Stromal cell of bone marrow (primary cell): ENCODE measurements around the gene NTSR1.
"Not testable (repeated sequence)": the region's sequence is repeated elsewhere in the genome, so short reads cannot be mapped to it uniquely, and the experiment has no call there.

Source experiments
- DNase-seq: peaks from one replicate; pipeline ENCODE4 v3.0.0-alpha.2; 2012; ENCODE audit warnings: low read depth

Gene NTSR1

DNA sequence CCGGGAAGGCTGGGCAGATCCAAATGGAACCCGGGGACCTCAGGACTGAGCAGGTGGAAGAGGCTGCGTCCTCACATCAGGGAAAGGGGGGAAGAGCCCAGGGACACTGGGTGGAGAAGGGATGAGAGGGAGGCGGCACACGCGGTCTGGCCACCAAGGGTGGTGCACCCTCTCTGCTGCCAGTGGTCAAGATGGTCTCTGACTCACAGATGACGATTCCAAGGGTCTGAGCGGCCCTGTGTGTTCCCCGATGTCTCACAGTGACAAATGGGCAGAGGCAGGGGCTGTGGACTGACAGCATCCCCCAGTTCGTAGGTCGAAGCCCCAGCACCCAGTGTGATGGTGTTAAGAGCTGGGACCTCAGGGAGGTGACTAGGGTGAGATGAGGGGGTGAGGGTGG lies 34.3 kb upstream of the NTSR1 start:
- DNase-seq: no peak

DNA sequence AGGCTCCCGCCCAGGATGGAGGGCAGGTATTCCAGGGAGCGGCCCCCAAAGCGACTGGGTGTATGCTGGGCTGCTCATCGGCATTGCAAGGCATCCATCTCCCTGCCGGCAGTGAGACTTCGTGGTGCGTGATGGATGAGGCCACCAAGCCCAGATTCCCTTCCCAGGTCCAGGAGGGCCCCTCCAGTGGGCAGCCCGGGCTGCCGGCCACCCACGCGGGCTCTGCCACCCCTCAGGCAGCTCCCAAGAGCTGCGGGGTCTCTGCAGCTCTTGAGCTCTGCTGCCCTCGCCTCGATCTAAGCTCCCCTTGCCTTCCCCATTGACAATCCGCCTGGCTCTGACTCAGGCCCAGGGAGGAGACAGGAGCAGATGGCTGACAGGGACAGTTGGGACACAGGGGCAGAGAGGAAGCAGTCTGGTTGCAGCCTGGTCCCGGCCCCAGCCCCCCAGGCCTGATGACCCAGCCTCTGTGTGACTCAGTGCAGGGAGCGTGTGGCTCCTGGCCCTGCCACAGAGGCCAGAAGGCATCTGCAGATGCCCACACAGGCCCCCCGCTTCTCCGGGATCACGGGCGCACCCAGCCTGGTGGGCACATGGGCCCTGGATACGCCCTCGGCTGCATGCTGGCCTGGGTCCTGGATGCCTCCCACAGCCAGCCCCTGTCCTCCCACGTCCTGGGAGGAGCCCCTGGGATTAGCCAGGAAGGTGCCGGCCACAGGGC lies 33.3 kb upstream of the NTSR1 start:
- no peak for DNase-seq

DNA sequence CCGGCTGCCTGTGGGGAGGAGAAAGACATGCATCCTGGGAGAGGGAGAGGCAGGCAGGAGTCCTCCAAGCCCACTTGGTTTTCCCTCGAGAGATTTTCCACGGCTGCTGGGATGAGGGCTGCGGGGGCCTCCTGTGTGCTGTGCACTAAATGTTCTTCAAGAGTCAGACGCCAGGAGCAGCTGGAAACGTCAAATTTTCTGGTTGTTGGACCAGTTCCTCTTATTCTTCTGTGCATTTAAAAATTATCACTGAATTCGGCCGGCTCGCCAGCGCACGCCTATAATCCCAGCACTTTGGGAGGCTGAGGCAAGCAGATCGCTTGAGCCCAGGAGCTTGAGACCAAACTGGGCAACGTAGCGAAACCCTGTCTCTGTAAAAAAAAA lies 32.8 kb upstream of the NTSR1 start:
- no peak for DNase-seq

DNA sequence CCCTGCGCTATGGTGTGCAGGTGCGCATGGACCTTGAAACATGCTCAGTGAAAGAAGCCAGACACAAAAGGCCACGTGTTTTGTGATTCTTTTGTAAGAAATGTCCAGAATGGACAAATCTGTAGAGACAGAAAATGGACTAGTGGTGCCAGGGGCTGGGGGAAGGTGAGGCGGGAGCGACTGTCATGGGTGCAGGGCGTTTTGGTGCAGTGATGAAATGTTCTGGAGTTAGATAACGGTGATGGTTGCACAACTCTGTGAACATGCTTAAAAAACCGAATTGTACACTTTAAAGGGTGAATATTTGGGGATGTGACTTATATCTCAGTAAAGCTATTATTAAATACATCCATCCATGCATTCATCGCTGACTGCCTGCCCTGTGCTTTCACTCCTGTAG lies 31.7 kb upstream of the NTSR1 start:
- no peak for DNase-seq

DNA sequence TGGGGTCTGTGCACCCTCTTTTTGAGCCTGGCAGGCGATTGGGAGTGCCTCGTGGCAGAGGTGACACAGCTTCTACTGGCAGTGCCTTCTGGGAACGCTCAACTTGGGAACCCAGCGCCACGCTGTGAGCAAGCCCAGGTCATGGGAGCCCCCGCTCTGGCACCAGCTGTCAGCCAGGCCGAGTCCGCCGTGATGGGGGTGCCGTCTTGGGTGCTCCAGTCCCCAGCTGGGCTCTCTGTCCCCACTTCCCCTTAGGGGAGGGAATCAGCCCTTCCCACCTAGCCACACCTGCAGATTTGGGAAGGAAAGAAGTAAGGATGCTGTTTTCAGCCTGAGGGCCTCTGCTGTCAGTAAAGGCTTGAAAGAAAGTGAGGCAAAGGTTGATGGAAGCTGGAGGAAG lies 31.0 kb upstream of the NTSR1 start:
- DNase-seq: no peak

DNA sequence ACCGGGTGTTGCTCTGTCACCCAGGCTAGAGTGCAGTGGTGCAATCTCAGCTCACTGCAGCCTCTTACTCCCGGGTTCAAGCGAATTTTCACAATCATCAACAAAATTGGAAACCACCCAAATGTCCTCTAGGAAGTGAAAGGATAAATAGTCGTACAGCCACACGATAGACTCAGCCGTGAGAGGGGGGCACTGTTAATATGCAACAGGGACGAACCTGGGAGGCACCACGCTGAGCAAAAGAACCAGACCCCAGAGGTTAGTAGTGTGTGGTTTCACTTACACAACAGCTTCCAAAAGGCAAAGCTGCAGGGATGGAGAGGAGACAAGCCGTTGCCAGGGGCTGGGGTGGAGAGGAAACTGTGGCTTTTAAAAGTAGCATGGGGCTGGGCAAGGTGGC lies 30.1 kb upstream of the NTSR1 start:
- DNase-seq: no peak

DNA sequence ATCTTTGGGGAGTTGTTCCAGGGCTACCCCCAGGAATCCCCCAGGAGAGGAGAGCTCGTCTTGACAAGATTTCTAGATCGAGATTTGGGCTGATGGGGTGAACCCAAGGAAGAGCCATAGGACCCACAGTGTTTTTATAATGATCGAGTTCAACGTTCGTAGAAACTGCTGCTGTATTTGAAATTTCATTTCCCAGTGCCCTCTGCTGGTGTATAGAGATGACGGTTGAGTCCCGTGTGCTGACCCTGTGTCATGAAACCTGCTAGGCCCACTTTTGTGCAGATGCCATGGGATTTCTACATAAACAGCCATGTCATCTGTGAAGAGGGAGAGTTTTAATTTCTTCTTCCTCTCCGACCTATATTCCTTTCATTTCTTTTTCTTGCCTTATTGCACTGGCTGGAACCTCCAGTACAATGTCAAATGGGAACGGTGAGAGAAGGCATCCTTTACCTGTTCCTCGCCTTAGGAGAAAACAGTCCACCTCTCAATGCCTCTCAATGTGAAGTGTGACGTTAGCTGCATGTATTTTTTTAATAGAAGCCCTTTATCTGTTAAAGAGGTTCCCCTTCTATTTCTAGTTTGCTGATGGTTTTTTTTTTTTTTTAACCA lies 28.6 kb upstream of the NTSR1 start:
- no peak for DNase-seq

DNA sequence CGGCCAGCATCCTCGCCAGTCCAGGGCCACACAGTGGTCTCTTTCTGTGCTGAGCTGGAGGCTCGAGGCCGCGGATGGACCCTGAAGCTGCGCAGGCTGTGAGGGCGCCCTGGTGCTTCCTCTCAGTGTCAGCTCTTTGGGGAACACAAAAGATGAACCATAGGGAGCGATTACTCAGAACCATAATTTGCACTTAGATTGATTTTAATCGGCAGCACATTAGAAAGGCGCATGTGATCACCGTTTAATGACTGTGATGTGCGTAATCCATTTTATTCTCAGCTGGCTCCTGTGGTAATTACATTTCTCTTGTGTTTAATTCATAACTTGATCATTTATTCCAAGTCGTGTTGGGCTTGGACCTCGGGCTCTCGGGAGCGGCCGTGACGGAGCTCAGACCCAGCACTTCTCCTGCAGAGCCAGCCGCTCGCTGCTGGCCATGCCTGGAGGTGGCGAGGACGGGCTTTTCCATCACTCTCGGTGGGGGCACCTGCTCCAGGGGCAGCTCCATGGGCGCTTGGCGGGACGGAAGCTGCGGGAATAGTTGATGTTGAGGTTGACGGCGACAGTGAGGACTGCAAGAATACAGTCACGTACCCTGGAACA lies 25.6 kb upstream of the NTSR1 start:
- DNase-seq: no peak

DNA sequence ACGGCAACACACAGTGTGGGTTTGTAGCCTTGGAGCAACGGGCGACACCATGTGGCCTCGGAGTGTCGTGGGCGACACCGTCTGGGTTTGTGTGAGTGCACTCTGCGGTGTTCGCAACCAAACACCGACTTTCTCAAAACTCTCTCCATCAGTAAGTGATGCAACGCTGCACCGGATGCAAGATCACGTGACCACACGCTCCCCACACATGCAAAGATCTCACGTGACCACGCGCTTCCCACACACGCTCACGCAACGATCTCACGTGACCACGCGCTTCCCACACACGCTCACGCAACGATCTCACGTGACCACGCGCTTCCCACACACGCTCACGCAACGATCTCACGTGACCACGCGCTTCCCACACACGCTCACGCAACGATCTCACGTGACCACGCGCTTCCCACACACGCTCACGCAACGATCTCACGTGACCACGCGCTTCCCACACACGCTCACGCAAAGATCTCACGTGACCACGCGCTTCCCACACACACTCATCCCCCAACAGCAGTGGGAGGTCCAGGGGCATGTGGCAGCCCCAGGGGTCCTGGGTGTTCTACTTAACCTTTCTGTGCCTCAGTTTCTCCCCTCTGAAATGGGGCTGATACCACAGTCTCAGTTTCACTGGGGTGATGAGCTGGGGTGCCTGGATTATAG lies 24.8 kb upstream of the NTSR1 start:
- not testable (repeated sequence) for DNase-seq

DNA sequence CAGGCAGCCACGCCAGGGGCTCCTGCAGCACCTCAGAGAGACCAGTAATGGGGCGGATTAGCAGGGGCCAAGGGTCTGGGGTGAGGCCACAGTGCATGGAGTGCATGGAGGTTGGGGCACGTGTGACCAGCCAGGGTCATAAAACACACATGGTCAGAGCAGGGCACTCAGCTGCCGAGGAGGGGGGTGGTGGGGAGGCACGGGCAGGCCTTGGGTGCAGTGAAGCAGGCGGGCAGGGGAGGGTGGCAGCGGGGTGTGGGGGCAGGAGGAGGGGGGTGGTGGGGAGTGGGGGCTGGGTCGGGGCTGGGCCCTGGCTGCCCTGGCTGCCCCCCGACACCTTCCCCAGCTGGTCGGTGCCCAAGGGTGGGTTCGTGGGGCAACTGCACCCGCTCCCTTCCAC lies 23.7 kb upstream of the NTSR1 start:
- DNase-seq: no peak

DNA sequence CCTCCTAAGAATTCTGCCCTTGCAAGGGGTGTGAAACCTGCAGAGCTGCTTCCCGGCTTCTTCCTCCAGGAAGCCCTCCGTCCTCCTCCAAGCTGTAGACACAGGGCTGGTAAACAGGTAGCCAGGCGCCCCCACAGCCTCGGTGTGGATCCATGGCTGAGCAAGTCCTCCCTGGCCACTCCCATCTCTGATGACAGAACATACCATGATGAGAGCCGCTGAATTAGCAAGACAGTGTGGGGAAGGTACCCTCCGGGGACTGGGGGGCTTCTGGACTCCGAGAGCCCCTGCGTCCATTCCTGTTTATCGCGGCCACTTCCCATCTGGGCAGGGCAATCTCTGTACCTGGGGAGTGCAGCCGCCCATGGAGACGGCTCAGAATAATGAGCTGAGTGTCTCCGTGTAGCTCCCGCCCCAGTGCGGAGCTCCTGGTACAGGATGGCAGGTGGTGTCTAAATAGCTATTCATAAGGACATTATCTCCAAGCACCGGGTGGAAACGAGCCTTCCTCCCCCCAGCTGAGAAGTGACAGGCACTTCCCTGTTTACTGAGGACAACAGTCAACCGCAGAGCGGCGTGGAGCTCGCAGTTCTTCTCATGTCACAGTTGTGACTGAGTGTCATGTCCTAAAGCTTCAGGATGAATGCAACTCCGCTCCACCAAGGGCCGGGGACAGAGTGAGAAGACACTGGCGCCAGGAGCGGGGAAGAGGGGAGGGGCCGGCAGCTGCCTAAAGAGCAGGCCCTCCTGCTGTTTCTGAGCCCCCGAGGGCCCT lies 22.7 kb upstream of the NTSR1 start:
- DNase-seq: no peak

DNA sequence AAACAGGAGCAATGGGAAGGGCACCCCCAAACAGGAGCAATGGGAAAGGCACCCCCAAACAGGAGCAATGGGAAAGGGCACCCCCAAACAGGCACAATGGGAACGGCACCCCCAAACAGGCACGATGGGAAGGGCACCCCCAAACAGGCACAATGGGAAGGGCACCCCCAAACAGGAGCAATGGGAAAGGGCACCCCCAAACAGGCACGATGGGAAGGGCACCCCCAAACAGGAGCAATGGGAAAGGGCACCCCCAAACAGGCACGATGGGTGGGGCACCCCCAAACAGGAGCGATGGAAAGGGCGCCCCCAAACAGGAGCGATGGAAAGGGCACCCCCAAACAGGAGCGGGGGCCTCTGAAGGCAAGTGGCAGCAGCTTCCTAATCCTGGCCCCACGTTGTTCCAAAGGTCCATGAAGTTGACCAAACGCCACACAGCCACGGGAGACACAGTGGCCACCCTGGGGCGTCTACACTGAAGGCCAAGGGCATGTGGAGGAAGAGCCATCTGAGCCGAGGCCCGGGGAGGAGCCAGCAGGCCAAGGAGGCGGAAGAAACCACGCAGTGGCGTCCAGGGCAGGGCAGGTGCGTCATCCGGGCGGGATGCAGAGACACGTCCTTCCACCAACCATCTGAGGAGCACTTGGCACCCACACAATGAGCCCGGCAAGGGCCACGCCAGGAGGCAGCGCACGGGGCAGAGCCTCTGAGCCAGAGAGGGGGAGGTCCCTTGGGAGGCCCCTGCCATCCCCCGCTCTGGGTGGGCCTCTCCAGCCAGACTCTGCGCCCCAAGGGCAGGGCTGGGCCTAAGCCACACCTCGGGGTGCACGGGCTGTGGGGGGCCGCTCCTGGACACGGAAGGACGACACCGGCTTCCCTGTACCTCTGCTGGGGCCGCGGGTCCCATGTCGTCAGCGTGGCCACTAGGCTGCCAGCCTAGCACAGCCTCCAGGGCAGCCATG lies 21.5 kb upstream of the NTSR1 start:
- DNase-seq: no peak

DNA sequence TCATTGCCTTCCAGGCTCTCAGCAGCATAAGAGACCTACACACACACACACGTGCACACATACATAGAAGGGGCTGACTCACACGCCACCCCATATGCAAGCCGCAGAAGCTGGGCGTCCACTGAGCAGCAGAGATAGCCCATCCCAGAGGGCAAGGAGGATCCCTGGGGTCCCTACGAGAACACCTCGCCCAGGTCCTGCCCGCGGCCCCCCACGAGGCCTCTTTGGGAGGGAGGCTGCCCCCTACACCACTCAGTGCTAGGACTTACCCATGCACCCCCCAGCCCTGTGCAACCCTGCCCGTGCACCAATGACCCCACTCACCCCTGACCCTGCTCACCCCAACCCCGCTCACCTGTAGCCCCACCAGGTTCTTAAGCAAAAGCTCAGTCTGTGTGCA lies 20.6 kb upstream of the NTSR1 start:
- DNase-seq: no peak

DNA sequence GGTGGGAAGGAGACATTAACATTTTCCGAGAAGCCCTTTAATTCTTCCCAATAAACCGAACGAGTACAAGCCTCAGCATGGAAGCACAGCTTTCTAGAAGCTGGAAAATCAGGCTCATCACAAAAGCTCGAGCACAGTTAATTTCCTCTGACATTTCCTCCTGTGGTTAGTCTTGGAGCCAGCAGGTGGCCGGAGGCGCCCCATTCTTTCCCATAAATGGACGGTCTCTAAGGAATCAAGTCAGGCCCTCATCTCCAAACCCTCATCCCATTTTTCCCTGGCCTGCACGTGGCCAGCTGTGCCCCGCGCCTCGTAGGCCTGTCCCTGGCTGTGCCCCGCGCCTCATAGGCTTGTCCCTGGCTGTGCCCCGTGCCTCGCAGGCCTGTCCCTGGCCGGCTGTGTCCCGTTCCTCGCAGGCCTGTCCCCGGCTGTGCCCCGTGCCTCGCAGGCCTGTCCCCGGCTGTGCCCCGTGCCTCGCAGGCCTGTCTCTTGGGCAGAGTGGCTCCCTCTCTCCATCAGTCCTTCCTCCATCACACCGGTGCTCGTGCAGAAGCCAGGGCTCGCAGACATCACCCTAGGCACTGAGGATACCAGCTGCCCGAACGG lies 19.7 kb upstream of the NTSR1 start:
- DNase-seq: no peak

DNA sequence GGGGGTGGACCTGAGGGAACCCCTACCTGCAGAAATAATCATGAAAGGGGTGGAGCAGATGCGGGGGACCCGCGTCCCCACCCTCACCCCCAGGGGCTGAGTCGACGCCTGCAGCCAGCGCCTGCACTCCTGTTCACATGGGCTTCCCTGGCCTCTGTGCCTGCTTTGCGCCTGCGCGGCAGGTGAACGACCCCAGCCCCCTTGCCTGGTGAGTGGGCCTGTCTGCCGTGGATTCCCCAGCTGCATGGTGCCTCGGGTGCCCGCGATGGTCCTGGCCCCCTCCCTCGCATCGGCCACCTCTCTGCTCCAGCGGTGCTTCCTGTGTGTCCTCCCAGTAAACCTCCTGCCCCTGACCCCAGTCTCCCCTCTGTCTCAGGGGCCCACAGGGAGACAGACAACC lies 18.8 kb upstream of the NTSR1 start:
- DNase-seq: no peak

DNA sequence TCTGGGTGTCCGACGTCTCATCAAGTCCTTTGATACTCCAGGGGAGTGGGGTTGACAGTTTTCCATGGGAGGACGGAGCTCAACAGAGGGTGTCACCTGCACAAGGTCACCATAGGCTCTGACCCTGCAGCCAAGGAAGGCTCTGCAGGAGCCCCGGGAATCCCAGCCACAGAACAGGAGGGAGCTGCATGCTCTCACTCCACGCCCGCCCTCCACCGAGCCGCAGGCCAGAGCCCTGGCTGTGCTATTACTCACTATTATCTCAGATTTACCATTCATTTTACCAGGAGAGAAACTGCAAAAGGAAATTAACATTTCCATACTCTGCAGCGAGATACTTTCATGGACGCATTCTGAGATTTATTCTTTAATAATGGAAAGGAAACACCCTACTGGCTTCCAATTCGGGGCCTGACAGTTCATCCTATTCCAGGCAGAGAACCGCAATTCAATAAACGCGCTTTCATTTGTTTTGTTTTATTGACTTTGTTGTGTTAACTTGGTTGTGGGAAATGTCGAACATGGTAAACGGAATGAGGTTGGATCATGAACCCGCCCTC lies 18.3 kb upstream of the NTSR1 start:
- no peak for DNase-seq

DNA sequence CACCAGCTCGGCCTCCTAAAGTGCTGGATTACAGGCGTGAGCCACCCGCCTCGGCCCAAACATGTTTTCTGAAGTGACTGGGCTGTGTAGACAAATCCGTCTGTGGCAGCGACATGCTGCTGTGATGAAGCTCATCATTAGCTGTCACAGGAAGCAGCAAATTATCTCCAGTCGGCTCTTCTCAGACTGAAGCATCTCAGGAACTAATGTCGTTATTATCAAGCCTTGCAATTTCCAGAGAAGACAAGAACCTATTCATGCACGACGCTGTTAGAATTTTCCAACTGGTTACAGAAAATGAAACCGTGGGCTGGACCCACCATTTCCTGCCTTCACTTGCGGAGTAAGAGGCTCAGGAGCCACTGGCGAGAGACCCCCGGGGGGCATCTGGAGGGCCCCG lies 17.1 kb upstream of the NTSR1 start:
- DNase-seq: no peak

DNA sequence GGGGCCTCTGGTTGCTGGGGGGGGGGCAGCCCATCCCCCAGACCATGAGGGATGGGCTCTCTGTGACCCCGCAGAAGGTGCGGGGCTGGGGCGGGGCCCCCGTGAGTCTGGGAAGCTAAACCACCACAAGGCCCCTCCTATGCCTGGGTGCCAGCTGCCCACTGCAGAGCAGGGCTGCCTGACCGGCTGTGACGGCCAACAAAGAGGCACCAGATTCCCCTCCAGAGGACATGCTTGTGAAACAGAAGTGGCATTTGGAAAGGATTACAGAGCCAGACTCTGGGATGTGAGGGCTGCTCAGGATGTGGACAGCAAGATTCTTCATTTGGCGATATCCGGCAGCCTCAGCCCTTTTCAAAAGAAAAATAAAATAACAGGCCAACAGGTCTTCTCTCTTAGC lies 16.5 kb upstream of the NTSR1 start:
- DNase-seq: no peak

DNA sequence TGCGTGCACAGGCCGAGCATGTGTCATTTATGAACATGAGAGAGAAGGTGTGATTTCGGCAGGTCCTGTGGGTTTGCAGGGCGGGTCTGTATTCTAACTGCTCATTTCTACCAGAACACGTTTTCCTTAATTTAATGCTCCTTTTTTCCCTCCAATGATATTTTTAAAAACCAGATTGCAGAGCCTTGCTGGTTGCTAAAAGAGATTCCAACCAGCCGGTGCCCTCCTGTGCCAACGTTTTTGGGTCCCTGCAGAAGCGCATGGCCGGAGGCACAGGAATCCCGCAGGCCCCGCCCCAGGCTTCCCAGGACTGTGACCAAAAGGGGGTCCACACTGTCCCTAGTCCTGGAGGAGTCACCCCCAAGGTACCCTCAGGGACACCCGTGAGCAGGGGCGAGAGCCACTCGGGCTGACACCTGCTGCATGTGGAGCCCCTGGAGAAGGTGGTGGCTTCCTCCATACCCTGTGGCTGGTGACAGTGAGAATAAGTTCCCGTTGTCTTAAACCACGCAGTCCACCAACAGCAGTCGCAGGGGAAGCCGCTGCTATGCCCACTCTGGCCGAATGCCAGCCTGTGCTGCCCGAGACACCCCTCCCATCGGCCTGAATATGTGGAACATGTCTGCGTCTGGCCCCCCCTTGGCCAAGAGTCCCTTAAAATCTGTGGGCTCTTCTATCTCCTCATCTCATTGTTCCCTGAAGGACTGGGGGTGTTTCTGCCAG lies 15.7 kb upstream of the NTSR1 start:
- no peak for DNase-seq

DNA sequence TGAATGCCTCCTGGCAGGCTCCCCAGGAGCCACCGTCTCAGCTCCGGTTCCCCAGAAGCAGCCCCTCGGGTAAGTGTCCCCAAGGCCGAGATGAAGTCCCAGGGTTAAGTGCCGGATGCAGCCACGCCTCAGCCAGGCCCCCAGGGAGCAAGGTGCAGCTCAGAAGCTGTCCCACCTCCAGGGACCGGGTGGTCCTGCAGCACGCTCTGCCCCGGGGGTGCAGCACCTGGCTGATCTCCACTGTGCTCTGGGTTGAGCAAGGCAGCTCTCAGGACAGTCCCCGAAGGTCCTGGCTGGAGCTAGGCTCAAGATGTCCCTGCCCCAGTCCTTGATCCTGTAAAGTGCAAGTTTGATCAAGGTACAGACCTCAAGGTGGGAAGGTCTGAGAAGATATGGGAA lies 15.1 kb upstream of the NTSR1 start:
- no peak for DNase-seq
